LNCaP clone FGC (cell line): ENCODE data around the gene PAN2.

Source experiments
- DNase-seq: peaks from one replicate; pipeline ENCODE4 v3.0.0-alpha.2; 2011; ENCODE audit warnings: low read depth
- H3K4me3 ChIP-seq: 2 replicates; pipeline ENCODE4 v1.5.1; 2011; ENCODE audit warnings: mild to moderate bottlenecking, low read depth, low read length, control low read depth
- TF ChIP-seq, protein P1 (sequence below): IDR thresholded peaks from 2 replicates; pipeline ENCODE4 v1.5.1; 2012; ENCODE audit warnings: mild to moderate bottlenecking; ENCODE audit not compliant: control insufficient read depth, insufficient read depth; ENCODE audit errors: extremely low read depth

The PAN2 gene, protein sequence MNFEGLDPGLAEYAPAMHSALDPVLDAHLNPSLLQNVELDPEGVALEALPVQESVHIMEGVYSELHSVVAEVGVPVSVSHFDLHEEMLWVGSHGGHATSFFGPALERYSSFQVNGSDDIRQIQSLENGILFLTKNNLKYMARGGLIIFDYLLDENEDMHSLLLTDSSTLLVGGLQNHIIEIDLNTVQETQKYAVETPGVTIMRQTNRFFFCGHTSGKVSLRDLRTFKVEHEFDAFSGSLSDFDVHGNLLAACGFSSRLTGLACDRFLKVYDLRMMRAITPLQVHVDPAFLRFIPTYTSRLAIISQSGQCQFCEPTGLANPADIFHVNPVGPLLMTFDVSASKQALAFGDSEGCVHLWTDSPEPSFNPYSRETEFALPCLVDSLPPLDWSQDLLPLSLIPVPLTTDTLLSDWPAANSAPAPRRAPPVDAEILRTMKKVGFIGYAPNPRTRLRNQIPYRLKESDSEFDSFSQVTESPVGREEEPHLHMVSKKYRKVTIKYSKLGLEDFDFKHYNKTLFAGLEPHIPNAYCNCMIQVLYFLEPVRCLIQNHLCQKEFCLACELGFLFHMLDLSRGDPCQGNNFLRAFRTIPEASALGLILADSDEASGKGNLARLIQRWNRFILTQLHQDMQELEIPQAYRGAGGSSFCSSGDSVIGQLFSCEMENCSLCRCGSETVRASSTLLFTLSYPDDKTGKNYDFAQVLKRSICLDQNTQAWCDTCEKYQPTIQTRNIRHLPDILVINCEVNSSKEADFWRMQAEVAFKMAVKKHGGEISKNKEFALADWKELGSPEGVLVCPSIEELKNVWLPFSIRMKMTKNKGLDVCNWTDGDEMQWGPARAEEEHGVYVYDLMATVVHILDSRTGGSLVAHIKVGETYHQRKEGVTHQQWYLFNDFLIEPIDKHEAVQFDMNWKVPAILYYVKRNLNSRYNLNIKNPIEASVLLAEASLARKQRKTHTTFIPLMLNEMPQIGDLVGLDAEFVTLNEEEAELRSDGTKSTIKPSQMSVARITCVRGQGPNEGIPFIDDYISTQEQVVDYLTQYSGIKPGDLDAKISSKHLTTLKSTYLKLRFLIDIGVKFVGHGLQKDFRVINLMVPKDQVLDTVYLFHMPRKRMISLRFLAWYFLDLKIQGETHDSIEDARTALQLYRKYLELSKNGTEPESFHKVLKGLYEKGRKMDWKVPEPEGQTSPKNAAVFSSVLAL

DNA sequence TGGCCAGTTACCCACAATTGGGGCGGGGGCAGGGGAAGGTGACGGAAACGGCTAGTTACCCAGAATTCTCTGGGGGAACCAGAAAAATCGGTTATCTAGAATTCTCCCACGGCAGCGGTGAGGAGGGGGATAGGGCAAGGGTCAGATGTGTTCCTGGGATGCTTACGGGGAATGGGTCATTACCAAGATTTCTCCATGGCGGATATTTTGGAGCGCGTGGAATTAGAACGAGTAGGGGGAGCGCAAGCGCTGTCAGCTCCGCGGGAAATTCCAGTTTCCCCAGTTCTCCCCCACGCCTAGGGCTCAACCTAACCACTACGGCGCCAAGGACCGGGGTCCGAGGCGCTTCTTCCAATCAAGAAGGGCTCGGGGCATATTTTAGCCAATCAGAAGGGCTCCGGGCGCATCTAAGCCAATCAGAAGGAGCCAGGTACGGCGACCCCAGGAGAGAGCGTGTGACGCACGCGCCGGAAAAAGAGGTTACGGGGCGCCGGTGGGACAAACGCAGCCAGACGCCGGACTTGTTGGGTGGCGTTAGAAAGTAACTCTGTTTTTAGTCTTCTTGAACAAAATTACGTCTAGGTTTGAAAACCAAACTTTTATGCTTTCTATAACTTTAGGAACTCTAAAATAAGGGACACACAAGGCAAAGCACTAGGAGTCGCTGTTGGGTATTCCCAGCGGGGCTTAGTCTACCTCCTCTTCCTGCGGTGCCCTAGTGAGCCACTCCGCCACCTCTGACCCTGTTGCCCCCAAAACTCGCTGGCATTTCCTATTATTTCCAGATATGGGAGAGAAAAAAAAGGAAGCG, at the start of gene PAN2:
PAN2 (minus strand) TSS at position 322 of the 811 bp plus-strand sequence. CDS start 906 bp downstream, outside the sequence.
- TF ChIP-seq, protein P1, sequence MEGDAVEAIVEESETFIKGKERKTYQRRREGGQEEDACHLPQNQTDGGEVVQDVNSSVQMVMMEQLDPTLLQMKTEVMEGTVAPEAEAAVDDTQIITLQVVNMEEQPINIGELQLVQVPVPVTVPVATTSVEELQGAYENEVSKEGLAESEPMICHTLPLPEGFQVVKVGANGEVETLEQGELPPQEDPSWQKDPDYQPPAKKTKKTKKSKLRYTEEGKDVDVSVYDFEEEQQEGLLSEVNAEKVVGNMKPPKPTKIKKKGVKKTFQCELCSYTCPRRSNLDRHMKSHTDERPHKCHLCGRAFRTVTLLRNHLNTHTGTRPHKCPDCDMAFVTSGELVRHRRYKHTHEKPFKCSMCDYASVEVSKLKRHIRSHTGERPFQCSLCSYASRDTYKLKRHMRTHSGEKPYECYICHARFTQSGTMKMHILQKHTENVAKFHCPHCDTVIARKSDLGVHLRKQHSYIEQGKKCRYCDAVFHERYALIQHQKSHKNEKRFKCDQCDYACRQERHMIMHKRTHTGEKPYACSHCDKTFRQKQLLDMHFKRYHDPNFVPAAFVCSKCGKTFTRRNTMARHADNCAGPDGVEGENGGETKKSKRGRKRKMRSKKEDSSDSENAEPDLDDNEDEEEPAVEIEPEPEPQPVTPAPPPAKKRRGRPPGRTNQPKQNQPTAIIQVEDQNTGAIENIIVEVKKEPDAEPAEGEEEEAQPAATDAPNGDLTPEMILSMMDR = peak; percentile 27; the same call in 1 of the 2 replicates
- peak within 1 kb of the TSS; percentile 95 for H3K4me3 ChIP-seq
- peak; percentile 95 for DNase-seq

DNA sequence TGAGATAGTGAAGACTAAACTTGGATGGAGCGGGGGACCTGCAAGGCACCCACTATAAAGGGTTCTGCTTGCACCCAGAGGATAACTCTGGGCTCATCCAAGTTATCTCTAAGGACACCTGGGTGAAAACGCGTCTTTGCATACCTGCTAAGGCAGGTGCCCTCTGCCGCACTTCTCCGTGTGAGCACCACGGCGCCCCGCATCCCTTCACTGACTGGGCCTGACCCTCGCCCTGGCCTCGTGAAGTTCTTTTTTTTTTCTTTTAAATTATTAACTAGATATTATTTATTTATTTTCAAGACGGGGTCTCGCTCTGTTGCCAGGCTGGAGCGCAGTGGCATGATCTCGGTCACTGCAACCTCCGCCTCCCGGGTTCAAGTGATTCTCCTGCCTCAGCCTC, 48.8 kb upstream of the PAN2 start:
- no peak overlapping the region for H3K4me3 ChIP-seq
- TF ChIP-seq, protein P1 = no peak
- no peak for DNase-seq

DNA sequence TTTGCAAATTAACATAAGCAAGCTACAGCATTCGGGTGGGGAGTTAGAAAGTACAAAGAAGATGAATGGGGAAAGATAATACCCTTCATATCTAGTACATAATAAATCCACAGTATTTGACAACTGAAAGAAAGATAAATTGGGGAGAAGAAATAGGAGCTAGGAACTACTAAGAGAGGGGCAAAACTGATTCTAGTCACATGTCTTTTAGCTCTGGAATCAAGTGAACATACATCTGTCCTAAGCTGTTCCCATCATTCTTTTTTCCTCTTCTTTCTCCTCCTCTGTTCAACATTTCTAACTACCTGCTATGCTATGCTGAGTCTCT, 44.2 kb upstream of the PAN2 start:
- TF ChIP-seq, protein P1 = no peak
- DNase-seq = no peak
- no peak overlapping the region for H3K4me3 ChIP-seq

DNA sequence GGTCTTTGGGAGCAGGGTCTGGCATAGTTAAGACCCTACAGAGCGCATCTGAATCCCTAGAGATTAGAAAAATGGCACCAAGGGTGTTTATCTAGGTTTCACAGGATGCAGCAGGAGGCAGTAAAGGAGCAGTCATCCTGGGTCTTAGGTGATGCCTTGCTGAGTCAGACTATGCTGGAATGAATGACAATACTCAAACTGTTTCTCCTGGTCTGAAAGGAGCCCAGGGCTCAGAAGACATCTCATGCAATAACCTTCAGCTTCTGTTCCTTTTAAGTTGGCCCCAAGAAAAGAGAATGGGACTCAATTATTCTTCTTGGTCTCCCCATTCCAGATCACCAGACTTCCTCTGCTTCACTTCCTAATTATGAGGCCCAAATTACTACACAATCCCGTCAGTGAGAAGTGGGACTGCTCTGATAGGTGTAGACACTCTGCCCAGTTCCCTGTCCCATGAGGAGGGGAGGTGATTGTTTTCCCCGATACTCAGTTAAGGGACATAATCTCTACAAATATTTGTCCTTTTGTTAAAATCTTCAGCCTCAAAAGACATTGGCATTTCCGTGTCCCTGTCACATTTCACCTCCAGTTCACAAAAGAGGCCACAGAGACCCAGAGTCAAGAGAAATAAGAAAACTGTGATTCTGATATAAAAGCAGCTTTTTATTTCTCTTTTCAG, 43.6 kb upstream of the PAN2 start:
- TF ChIP-seq, protein P1 = no peak
- H3K4me3 ChIP-seq = no peak overlapping the region
- DNase-seq = no peak

GRCh38 chr12:56375598-56376434, 42.0 kb upstream of the PAN2 start:
- TF ChIP-seq, protein P1 = no peak
- no peak overlapping the region for H3K4me3 ChIP-seq
- no peak for DNase-seq
